NCI-H1417 treated with DMSO at 0.1 percent for 48 hours (cell line): ENCODE data around the gene CCDC69.
"Not testable (repeated sequence)": the region's sequence is repeated elsewhere in the genome, so short reads cannot be mapped to it uniquely, and the experiment has no call there.

Experiments
- DNase-seq: peaks from one replicate; lab custom pipeline; 2025; lab: John Stamatoyannopoulos, UW

Gene CCDC69

GRCh38 chr5:151245680-151246219, 21.9 kb upstream of the CCDC69 start:
- DNase-seq = no peak

DNA sequence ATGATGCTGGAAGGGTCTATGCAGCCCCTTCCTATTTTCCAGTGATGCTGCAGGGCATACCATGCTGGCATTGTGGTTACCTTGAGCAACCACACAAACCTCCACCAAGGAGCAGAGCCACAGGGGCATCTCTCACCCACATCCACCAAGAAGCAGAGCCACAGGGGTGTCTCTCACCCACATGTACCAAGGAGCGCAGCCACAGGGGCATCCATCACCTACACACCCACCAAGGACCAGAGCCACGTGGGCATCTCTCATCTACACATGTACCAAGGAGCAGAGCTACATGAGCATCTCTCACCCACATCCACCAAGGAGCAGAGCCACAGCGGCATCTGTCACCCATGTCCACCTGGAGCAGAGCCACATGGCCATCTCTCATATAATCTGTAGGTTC, 20.3 kb upstream of the CCDC69 start:
- DNase-seq = no peak

- DNase-seq = no peak
Observed at GRCh38 chr5:151243564-151243963, 19.7 kb upstream of the CCDC69 start.

DNA sequence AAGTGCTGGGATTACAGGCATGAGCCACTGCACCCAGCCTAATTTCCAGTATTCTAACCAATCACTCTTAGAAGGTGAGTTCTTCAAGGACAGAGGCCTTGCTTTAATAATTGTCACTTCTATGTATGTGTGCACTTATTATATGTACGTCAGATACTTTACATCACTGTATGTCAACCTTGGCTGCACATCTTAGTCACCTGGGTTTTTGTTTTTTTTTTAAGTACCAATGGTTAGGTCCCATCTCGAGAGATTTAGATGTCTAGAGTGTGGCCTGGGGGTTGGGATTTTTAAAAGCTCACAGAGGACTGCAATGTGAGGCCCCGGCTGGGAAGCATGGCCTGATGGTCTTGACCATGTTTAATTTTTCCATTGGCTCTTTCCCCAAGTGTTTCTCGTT, 19.2 kb upstream of the CCDC69 start:
- DNase-seq = no peak

DNA sequence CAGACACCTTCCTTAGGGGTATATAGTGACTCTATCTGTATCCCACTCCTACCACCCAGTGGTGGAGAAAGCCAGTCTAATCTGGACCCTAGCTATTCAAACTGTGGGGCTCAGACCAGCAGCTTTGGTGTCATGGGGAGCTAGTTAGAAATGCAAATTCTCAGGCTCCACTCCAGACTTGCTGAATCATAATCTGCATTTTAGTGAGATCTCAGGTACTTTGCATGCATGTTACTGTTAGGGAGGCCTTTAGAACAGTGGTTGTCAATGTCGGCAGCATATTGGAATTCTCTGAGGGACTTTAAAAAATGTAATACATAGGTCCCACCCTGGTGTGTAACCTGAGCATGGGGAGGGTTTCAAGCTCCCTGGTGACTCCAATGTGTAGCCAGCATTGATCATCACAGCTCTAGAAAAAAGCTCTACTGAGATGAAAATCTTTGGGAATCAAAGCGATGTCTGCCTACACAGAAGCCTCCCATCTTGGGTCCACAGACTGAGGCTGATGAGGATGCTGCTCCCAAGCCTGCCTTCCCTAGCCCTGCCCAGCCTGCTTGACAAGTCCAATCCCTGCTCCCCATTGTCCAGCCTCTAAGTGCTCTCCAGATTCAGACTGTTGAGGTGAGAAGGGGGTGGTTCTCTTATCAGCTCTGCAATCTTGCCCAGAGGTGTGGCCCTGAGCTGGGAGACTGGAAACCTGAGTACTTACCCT, 17.2 kb upstream of the CCDC69 start:
- DNase-seq = no peak

- not testable (repeated sequence) for DNase-seq
Observed at GRCh38 chr5:151240268-151240835, 16.5 kb upstream of the CCDC69 start.

DNA sequence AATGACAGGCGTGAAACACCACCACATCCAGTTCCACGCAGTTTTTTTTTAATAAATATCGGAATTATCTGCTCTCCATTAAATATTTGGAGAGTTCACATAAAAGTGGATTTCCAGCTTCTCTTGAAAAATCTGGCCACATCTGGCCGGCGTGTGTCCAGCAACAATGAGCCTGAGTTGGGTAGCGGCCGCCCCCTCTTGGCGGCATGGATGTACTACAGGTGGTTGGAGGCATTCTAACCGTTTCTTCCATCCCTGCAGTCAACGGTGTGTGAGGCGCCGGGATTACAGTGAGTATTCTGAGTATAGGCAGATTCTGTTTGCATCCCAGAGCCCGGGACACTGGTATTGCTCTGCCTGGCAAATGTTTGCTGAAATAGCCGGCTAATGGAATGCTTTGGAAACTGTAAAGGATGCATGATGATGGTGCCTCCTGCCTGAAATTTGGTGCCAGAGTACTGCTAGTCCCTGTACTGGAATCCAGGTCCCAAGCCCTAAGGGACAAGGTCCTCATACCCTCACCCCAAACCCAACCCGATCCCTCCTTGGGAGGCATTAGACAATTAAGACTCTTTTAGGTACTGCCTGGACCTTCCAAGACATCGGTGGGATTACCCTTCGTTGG, 15.5 kb upstream of the CCDC69 start:
- no peak for DNase-seq

- DNase-seq = no peak
Observed at GRCh38 chr5:151238303-151238741, 14.4 kb upstream of the CCDC69 start.

DNA sequence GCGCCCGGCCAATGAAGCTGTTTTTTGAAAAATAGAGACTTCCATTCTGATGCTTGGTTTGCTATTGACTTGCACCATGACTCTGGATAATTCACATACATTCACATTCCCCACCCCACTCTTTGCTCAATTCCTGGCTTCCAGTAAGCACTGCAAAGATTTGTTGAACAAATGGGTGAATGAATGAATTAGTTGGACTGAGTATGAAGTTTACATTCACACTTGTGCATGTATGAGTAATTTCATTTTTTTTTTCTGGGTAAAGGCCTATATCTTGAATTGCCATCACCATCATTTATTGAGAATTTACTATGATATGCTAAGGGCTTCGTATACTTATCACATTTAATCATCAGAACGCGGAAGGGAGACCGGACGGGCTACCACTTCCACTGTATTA, 13.8 kb upstream of the CCDC69 start:
- DNase-seq = no peak

DNA sequence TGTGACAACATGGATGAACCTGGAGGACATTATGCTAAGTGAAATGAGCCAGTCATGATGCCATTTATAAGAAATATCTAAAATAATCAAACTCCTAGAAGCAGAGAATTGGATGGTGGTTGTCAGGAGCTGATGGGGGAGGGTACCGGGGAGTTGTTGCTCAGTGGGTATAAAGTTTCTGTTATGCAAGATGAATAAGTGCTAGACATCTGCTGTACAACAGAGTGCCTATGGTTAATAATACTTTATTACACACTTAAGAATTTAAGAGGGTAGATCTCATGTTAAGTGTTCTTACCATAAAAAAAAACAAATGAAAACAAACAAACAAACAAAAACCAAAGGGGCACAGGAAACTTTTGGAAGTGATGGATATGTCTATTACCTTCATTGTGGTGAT, 13.0 kb upstream of the CCDC69 start:
- no peak for DNase-seq

GRCh38 chr5:151235239-151235571, 11.3 kb upstream of the CCDC69 start:
- DNase-seq = not testable (repeated sequence)

DNA sequence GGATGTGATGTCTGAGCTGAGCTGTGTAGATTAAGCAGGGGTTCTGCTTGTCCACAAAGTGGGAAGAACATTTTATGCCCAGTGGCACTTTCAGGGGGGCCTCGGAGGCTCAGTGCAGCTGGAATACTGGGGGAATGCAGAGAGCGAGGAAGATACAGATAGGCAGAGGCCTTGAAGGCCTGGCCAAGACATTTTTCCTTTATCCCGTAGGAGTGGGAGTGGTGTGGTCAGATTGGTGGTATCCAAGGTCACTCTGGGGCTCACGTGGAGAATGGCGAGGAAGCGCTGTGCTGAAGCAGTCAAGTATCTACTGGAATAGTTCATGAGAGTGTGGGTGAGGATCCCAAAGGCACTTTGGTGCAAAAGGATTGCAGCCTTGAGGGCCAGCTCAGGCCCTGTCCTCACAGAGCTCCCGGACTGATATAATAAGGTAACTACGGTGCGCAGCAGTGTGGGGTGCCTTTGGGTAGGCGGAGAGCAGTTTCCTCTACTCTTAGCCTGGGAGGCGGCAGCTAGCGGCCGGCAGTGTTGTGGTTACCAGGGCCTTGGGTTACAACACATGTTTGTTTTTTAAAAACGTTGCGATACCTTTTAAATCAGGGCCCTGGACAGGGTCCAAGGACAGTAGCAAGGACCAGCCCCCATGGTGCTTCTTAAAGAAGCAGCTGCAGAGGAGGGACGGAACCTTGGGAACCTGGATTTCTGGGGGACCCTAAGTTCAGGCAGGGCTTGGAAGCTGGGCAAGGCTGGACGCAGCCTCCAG, 10.8 kb upstream of the CCDC69 start:
- DNase-seq = no peak

GRCh38 chr5:151233616-151234085, 9.8 kb upstream of the CCDC69 start:
- DNase-seq = no peak

DNA sequence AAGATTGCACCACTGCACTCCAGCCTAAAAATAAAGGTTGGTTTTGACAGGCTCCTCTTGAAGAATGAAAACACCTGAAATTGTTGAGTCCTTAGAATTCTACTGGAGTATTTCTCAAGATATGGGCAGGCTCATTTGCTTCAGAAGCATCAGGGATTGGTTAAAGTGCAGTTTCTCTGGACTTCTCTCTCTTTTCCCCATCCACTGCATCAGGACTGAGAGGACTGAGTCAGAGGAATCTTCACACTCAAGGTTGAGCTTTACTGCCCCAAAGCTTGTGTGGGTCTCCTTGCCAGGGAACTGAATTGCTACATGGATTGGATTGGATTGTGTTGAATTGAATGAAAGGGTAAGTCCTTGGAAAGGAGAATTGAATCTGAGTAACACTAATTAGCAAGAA, 7.5 kb upstream of the CCDC69 start:
- DNase-seq = no peak

GRCh38 chr5:151230048-151230680, 6.3 kb upstream of the CCDC69 start:
- DNase-seq = no peak

DNA sequence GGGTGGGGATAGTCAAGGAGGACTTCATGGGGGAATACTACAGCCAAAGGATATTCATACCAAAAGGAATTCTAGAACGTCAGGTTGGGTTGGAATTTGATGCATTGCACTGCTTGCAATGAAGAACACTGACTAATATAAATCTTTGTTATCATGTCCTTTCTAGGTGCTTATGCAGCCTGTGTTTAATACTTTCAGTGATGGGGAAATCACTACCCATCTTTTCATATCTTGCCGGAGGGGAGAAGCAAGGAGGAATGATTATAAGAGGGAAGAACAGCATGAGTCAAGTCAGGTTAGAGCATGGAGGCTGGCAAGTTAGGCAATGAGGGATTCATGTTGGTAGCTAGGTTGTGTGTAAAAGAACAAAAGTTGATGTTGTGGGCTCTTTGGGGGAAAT, 5.1 kb upstream of the CCDC69 start:
- DNase-seq = no peak

GRCh38 chr5:151227918-151228447, 4.1 kb upstream of the CCDC69 start:
- DNase-seq = no peak

DNA sequence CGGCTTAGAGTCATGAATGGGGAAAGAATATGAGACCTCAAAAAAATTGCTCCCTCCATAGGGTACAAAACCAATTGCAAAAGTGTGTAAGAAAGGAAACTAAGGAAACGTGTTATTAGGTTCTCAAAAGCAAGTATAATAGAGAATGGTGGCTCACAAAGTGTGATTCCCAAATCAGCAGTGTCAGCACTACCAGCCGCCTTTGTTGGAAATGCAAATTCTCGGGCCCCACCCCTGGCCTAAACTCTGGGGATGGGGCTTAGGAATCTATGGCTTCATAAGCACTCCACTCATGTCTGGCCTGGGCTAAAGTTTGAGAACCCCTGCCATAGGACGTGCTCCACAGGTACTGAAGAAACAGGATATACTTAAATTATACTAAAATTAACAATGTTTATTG, 1.6 kb upstream of the CCDC69 start:
- no peak for DNase-seq

DNA sequence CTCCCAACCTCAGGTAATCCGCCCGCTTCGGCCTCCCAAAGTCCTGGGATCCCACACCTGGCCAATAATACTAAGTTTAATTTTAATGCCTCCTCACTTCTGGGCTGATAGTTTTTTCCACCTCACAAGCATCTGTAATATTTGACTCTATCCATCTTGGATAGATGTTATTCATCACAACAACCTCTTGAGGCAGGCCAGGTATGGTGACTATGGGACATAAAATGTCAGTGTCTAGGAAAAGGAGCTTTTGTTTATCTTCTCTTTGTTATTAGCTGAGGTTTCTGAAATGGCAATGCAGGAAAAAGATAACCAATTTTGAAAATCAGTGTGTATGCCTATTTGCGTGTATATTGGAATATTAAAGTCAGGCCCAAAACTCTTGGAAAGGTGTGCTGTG, 1.2 kb upstream of the CCDC69 start:
- DNase-seq = no peak

- DNase-seq = no peak
Observed at GRCh38 chr5:151224372-151224771, 480 bp upstream of the CCDC69 start.

DNA sequence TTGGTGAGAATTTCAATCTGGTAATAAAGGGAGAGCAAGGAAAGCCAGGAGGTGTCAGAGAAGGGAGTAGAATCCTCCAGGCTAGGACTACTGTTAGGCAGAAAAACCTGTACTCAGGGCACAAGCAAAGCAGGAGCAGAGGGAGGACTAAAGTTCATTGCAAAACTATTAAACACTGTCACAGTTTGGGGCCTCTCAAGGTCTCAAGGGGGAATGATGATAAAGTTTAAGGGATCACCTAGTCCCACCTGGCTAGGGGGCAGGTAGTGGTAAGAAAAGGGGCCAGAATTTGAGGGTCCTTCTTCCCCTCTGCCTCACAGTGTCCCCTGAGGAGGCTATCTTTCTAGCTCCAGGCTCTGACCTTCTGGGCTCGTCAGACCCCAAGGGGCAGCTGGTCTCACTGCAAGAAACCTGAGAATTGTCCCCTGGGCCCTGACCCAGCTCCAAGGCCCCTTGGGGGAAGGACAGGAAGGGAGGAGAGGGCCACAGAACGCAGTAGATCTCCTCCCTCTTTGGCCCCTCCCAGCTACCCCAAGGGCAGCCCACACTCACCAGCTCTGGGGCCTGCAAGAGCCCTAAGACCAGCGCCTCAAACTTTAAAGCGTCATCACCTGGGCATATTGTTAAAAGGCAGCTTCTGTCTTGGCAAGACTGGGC, 974 bp downstream of the CCDC69 start:
- DNase-seq = no peak
